ENCODE measurements around the gene CBR4. TPM values are rescaled to one million over a fixed set of nuclear protein-coding genes. Genes with fewer than 3 reads are reported as not detected.

The CBR4 gene
- total and polyA plus RNA-seq, 2 experiments from 2014 or later: 22.4 to 28.3 TPM

- H3K9me3 ChIP-seq (ENCODE audit: low read depth): no peaks in the 10 kb centered on the region
- TF ChIP-seq CTCF (IDR thresholded peaks at IDR 0.05; ENCODE audit: low read depth, low read length): no peak
- no peak overlapping the region for H3K4me3 ChIP-seq
- DNase-seq (ENCODE audit: low read depth in 1 of 2, low spot score in 1 of 2): peak in 1 of 2 donors; percentile 14
- H3K27me3 ChIP-seq: no peaks in the 10 kb centered on the region
- H3K36me3 ChIP-seq: no peaks in the 10 kb centered on the region
- no peak overlapping the region for H3K27ac ChIP-seq
- no peaks in the 10 kb centered on the region for H3K4me1 ChIP-seq (ENCODE audit: low read depth)
These were observed 20.5 kb upstream of the CBR4 start for GRCh38 chr4:169030562-169030982.

- Histone ChIP-seq H3K4me3 (no peak overlapping the region), H3K27ac (no peak overlapping the region), H3K4me1 (ENCODE audit: low read depth) (no peaks in the 10 kb centered on the region), H3K27me3 (no peaks in the 10 kb centered on the region), H3K36me3 (no peaks in the 10 kb centered on the region), H3K9me3 (ENCODE audit: low read depth) (no peaks in the 10 kb centered on the region)
- TF ChIP-seq CTCF (IDR thresholded peaks at IDR 0.05; ENCODE audit: low read depth, low read length): no peak
- no peak for DNase-seq (ENCODE audit: low read depth in 1 of 2, low spot score in 1 of 2)
These were observed 19.9 kb upstream of the CBR4 start for GRCh38 chr4:169029947-169030346.

DNA sequence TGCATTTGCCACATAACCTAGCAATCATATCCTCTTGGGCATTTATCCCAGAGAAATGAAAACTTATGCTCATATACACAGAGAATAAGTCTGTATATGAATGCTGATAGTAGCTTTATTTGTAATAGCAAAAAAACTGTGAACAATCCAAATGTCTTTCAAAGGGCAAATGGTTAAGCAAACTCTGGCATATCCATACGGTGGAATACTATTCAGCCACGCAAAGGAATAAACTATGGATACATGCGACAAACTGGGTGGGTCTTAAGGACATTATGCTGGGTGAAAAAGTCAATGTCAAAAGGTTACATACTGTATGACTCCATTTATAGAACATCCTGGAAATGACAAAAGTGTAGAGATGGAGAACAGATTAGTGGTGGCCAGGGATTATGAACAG is 17.6 kb upstream of the CBR4 start:
- H3K9me3 ChIP-seq (ENCODE audit: low read depth): no peaks in the 10 kb centered on the region
- no peaks in the 10 kb centered on the region for H3K4me1 ChIP-seq (ENCODE audit: low read depth)
- no peak for DNase-seq (ENCODE audit: low read depth in 1 of 2, low spot score in 1 of 2)
- no peak overlapping the region for H3K27ac ChIP-seq
- H3K27me3 ChIP-seq: no peaks in the 10 kb centered on the region
- no peaks in the 10 kb centered on the region for H3K36me3 ChIP-seq
- no peak for TF ChIP-seq CTCF (IDR thresholded peaks at IDR 0.05; ENCODE audit: low read depth, low read length)
- no peak overlapping the region for H3K4me3 ChIP-seq

DNA sequence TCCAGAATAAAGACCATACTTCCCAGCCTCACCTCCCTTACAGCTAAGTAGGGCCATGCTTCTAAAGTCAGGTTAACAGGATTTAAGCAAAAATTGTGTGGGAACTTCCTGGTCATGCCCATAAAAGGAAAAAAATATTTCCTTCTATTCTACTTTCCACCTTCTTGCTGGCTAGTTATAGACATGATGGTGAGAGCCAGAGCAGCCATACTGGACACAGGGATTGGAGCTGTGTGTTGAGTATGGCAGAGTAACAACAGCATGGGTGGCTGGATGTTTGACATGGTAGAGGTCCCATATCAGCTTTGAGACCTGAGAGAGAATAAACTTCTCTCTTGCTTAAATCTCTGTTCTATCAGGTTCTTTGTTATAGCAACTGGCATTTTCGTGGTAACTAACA is 15.1 kb upstream of the CBR4 start:
- H3K36me3 ChIP-seq: no peaks in the 10 kb centered on the region
- no peak for TF ChIP-seq CTCF (IDR thresholded peaks at IDR 0.05; ENCODE audit: low read depth, low read length)
- H3K27me3 ChIP-seq: no peaks in the 10 kb centered on the region
- H3K4me3 ChIP-seq: no peak overlapping the region
- H3K9me3 ChIP-seq (ENCODE audit: low read depth): no peaks in the 10 kb centered on the region
- DNase-seq (ENCODE audit: low read depth in 1 of 2, low spot score in 1 of 2): no peak
- no peaks in the 10 kb centered on the region for H3K4me1 ChIP-seq (ENCODE audit: low read depth)
- no peak overlapping the region for H3K27ac ChIP-seq

- Histone ChIP-seq H3K27ac (no peak overlapping the region), H3K9me3 (ENCODE audit: low read depth) (no peaks in the 10 kb centered on the region), H3K36me3 (no peaks in the 10 kb centered on the region), H3K27me3 (no peaks in the 10 kb centered on the region), H3K4me1 (ENCODE audit: low read depth) (no peaks in the 10 kb centered on the region), H3K4me3 (no peak overlapping the region)
- peak; percentile 69 for TF ChIP-seq CTCF (IDR thresholded peaks at IDR 0.05; ENCODE audit: low read depth, low read length)
- peak; percentile 23 to 72 for DNase-seq (ENCODE audit: low read depth in 1 of 2, low spot score in 1 of 2)
These were observed 14.7 kb upstream of the CBR4 start for GRCh38 chr4:169024762-169025161.

GRCh38 chr4:169018406-169018805 is 8.4 kb upstream of the CBR4 start:
- H3K27me3 ChIP-seq: no peaks in the 10 kb centered on the region
- no peak for DNase-seq (ENCODE audit: low read depth in 1 of 2, low spot score in 1 of 2)

More at GRCh38 chr4:169018406-169018805, 8.4 kb upstream of the CBR4 start:
- Histone ChIP-seq H3K4me1 (ENCODE audit: low read depth) (peaks cover 3% of the 10 kb centered on the region), H3K36me3 (no peaks in the 10 kb centered on the region), H3K27ac (no peak overlapping the region), H3K9me3 (ENCODE audit: low read depth) (no peaks in the 10 kb centered on the region), H3K4me3 (no peak overlapping the region)
- TF ChIP-seq CTCF (IDR thresholded peaks at IDR 0.05; ENCODE audit: low read depth, low read length): no peak

All from cardiac muscle cell (in vitro differentiated cells and primary cell).